NK-92 (cell line): ENCODE data around the gene TCERG1L.

ENCODE experiments used
- DNase-seq: peaks from one replicate; lab custom pipeline; 2025; ENCODE audit not compliant: unreplicated experiment; lab: John Stamatoyannopoulos, UW

TCERG1L gene

DNA sequence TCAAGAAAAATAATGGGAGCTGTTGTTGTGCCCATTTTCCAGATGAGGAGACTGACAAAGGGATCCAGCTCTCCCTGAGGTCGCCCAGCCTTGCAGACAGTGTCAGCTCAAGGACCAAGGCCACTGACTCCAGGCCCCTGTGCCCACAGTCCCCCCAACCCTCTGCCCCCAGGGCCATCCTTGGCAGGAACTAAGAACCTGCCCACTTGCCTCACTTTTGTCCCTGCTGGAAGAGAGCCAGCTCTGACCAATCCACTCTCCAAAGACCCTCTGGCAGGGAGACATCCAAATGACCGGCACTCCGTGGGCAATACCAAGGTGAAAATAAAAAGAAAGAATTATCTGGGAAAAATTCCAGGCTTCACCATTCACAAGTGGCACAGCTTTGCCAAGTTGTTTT lies 101.3 kb downstream of the TCERG1L start:
- no peak for DNase-seq

DNA sequence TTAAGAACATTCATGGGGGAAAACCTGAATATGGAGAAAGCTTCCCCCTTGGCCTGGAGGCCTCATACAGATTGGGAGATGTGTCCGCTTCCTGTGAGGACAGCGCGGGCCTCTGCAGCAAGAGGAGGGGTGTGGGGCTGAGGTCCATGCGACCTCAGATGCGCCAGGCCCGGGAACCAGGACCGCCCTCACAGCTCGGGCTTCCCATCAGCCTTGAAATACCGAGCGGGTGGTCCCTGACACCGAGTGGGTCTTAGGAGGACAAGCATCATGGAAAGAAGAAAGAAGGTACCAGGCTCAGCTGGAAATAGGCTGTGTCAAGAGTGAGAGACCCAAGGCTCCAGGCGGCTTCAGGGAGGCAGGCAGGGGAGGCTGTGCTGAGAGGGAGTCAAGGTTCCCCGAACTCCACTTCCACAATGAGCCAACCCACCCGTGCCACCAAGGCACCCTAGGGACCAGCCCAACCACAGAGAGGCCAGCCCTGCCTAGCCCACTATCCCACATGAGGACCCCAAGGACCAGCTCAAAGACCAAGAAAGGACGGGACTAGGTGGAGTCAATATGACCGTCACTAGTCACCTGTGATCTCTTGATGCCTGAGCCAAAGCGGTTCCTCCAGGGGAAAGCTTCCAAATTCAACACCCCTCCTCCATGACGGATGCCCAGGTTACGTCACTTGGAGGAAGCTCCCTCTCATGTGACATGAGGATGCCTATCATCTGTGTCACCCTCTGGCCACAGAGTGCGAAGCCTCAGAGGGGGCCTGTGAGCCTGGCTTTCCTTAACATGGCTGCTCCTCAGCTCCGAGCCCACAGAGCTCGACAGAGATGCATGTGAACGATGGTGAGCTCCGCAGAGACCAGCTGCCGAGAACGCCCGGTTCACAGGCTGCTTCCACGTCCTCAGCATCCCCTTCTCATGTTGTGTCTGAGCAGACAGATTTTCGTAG lies 103.7 kb downstream of the TCERG1L start:
- no peak for DNase-seq

- no peak for DNase-seq
Measured at GRCh38 chr10:131207176-131207575, 104.3 kb downstream of the TCERG1L start.

- DNase-seq, result no peak
Measured at GRCh38 chr10:131206111-131206995, 105.2 kb downstream of the TCERG1L start.

DNA sequence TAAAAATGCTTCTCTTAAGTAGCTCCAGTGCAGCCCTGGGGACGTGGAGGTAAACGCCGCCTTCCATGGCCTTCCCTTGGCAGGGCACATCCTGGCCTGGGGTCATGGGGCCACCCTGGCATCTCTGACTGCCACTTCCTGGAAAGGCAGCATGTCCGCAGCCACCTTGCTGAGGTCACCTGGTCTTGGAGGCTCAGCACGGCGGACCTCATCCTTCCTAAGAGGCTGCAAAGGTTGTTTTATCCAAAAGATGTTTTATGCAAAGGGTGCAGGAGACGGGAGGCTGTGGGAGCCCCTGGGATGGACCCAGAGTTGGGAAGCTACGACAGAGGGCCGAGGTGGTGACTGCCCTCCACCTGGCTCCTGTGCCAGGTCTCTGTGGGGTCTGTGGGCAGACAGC lies 106.0 kb downstream of the TCERG1L start:
- no peak for DNase-seq

GRCh38 chr10:131204406-131205152 lies 106.9 kb downstream of the TCERG1L start:
- no peak for DNase-seq

GRCh38 chr10:131203456-131204357 lies 107.8 kb downstream of the TCERG1L start:
- DNase-seq, result no peak

- no peak for DNase-seq
Measured at GRCh38 chr10:131202990-131203389, 108.5 kb downstream of the TCERG1L start.

- no peak for DNase-seq
Measured at GRCh38 chr10:131201741-131202515, 109.6 kb downstream of the TCERG1L start.

DNA sequence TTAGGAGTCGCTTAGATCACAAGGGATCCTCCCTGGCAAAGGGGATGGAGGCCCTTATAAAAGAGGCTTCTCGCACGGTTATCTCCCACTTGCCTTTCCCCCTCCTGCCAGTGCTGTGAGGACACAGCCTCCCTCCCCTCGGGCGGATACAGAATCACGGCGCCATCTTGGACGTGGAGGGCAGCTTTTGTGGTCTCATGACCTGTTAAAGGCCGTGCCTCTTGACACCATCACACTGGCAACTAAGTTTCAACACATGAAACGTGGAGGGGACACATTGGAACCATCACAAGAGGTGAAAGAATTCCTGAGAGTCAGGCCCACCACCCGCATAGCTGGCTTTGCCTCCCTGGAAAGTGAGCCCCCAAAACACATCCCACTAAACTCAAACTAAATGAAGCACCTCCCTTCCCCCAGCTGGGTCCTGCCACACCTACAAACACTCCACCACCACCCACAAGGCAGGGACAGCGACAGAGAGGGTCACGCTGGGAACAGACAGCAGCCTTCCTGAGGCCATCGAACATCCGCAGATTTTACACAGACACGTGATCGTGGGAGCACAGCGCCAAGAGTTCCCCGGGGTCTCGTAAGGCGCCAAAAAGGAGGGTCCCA lies 110.6 kb downstream of the TCERG1L start:
- DNase-seq, result no peak

DNA sequence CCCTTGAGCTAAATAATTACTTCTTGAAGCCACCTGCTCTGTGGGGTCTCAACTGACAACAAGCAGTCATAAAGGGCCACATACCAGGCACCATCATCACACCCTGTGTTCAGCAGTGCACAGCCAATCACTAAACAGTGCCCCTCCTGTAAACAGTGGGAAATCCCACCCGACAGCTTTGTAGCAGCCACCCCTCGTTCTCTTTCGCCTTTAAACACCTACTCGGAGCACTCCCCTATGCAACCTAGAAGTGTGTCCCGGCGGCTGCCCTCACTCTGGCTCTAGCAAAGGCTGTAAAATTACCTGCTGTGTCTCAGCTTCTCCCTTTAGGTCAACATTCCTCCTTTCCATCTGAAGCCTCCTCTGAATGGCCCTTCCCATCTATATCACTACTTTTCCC lies 111.9 kb downstream of the TCERG1L start:
- no peak for DNase-seq

- DNase-seq, result no peak
Measured at GRCh38 chr10:131198843-131199242, 112.7 kb downstream of the TCERG1L start.

- DNase-seq, result no peak
Measured at GRCh38 chr10:131198401-131198800, 113.1 kb downstream of the TCERG1L start.

DNA sequence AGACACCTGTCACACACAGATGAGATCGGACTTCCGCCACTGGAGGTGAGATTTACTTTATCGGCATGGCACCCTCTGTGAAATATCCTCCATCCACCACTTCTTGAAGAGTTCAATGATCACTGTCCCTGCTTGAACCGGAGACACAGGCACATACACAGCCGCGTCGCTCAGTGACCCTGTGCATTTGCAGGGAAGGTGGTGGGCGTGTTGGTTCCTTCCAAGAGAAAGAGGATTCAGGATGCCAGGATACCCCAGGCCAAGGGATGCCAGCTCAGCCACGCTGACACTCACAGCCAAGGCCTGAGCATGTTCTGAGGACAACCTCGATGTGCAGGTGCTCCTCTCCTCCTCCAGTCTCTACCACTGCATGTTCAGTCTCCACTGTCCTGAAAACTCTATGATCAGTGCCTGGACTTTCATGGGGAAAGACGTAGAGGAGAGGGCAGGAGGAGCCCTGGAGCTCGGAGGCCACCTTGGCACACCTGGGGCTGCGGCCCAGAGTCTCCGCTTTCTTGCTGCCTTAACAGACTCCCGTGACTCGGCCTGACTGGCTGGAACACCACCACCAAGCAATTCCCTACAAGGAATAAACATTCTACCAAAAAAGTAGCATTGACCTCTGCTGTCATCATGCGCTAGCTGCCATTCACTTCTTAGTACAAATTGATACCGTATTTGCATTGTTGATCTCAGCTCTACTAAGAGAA lies 115.2 kb downstream of the TCERG1L start:
- no peak for DNase-seq

GRCh38 chr10:131195558-131196159 lies 115.9 kb downstream of the TCERG1L start:
- no peak for DNase-seq

GRCh38 chr10:131195116-131195515 lies 116.4 kb downstream of the TCERG1L start:
- DNase-seq, result no peak

GRCh38 chr10:131193923-131194322 lies 117.6 kb downstream of the TCERG1L start:
- no peak for DNase-seq

DNA sequence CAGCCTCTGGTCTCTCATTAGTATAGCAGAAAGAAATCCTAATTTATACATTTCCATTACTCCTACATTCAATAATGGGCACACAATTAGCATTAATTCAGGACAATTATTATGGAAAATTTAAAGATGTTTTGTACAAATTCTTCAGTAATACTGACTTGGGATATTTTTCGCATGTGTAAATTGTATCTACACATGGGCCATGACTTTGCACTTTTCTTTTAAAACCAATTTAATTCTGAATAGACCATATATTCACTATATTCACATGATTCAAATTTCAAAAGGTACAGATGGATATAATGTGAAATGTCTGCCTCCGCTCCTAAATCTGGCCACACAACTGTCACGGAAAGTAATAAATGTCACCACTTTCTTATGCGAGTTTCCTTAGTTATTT lies 123.0 kb downstream of the TCERG1L start:
- DNase-seq, result no peak
